Stimulated activated CD8-positive, alpha-beta memory T cell treated with anti-CD3 and anti-CD28 coated beads, Interleukin-15, amount 100 ng/mL, for 4 hours (primary cell): ENCODE results near the gene NDUFV2.
"Not testable (repeated sequence)": the region's sequence is repeated elsewhere in the genome, so short reads cannot be mapped to it uniquely, and the experiment has no call there.

Experiments used
- DNase-seq, 2 donors: peaks; one replicate each; pipeline ENCODE4 v3.0.0-alpha.2; 2020; ENCODE audit warnings: low read depth in 2 of 2

NDUFV2 gene

DNA sequence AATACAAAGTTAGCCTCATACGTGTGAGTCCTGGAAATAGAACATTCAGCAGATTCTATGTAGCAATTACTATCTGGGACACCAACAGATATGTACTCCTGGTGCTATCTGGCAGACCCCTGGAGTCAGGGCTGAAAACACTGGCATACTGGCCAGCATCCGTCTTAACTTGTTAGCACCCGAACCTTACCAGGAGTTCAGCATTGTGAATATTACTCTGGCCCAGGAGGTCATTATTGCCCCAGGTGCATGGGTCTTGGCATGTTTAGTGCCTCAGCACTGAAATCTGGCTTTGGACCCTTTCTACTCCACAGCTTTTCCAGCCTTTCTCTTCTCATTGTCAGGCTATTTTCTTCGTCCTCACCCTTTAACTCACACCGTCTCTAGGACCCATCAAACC is 11.9 kb upstream of the NDUFV2 start:
- DNase-seq = no peak

DNA sequence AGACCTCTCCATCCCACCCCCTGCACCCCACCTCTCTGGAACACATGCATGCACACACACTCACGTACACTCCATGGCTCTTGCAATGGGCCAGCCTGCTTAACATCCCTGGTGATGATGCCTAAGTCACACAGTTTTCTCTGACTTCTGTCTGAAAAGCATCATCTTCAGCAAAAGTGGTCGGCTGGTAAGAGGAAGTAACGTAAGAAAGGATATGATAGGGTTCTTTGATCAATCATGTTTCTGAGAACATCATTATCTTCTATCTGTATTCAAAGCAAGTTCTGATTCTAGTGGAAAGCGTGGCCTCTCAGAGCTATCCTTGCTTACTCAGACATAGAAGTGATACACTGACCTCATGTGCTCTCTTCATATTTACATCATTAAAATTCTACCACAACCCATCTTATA is 11.4 kb upstream of the NDUFV2 start:
- peak in 1 of 2 donors; percentile 24 for DNase-seq

DNA sequence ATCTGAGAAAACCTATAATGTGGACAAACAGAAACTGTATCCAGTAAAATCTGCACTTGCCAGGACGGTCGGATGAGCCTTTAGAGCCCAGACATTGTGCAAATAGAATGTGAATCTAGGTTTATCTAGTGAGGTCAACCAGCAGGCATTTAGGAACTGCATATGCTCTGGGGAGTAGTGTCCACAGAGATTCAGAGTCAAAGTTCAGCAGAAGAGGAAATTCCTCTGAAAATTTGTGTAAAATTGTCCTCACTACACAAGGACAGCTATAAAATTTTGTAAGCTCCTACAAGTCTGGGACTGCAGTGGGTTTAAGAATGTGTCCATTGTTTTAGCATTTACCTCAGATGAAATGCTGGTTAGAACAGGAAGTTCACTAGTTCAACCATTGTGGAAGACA is 9.8 kb upstream of the NDUFV2 start:
- DNase-seq = no peak

- DNase-seq = not testable (repeated sequence)
Measured at GRCh38 chr18:9093109-9093508, 9.4 kb upstream of the NDUFV2 start.

DNA sequence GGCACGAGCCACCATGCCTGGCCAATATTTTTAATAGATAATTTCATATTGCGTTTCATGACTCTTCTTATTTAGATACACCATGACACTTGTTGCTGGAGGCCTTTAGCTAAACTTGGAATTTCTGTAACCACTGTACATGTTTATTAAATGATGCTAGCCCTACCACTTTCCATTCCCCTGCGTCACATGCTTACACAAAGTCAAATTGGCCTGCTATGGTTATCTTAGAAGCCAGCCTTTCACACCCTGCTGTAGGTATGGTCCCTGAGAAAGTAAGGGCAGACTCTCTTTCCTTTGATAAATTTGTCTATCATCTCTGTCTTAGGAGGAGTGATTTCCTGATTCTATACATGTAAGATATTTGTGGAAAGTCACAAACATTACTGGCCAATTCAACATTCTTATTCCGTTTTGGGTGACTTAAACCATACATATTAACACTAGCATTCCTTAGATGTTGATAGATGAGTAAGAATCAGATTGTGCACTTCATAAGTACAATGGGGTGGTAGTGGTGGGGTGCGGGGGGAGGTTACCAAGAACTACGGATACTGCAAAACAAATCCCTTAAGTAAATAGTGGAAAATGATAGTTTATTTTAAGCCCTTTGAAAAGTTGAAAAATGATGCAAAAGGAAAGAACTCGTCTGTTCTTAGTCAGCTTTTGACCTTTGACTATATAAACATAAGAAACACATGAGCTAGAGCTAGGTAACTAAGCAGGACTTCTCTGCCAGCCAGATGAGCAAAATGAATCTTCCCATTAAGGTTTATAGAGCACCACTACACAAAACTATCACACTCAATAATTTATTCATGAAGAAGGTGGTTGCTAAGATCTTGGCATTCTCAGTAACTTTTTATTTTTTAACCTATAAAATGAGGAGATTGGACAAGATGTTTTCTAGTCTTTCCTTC is 7.9 kb upstream of the NDUFV2 start:
- peak in 1 of 2 donors; percentile 34 for DNase-seq

- DNase-seq = peak in 1 of 2 donors; percentile 20
Measured at GRCh38 chr18:9095297-9096006, 7.0 kb upstream of the NDUFV2 start.

DNA sequence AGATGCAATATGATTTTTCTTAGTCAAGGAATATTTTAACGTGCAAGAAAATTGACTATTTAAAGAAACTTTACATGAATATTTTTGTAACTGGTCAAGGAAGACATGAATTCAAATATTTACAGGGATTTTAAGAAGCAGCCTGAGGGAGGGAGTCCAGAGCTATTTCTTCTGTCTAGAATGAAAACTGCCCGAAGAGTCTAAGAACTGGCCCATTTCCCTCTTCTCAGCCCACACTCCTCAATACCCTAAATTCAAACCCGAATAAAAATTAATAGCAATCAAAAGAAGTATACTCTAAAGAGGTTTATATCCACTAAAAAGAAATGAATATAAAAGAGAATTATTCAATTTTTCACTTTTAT is 6.5 kb upstream of the NDUFV2 start:
- no peak for DNase-seq

GRCh38 chr18:9096685-9097084 is 5.8 kb upstream of the NDUFV2 start:
- DNase-seq = no peak

GRCh38 chr18:9097349-9097748 is 5.2 kb upstream of the NDUFV2 start:
- DNase-seq = no peak

DNA sequence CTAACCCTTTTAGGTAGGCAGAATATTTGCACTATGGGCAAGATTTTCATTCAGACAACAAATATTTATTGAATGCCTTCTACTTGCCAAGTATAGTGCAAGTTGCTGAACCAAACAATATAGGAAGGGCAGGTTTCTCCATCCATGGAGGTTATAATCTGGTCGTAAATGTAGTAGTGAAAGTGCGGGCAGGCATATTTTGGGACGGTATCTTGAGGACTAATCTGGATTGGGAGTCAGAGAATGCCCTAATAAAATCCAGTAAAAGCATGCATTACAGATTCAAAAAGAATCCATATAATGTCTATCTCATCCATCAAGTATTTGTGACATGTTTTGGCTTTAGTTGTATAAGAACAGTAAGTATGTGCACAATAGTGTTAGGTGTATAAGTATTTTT is 1.7 kb upstream of the NDUFV2 start:
- no peak for DNase-seq

- DNase-seq = no peak
Measured at GRCh38 chr18:9101730-9102507, 580 bp upstream of the NDUFV2 start.

- DNase-seq = no peak
Measured at GRCh38 chr18:9103376-9103873, 926 bp downstream of the NDUFV2 start.

DNA sequence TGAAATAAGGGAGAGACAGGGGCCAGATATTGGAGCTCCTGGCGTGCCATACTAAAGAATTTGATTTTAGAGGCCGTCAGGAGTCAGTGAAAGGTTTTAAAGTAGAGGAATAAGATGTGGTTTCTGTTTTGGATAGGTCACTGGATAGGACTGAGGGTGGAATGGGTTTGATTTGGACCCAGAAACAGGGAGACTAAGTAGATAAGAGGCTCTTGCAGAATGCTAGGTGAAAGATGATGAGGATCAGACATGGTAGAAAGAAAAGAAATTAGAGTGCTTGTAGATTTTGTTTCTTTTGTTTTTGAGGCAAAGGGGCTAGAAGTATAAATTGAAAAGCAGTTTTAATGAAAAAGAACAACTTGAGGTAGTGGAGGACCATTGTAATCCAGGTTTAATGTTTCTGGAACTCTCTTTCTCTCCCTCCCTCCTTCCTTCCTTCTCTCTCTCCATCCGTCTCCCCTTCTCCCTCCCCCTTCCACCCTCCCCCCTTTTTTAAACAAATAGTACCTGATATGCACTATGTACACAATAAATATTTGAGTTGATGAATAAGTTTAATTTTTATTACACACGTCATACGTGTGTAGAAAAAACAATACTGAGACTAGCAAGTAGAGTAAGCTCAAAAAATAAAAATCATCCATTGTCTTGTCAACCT is 1.9 kb downstream of the NDUFV2 start:
- DNase-seq = no peak

- no peak for DNase-seq
Measured at GRCh38 chr18:9105420-9105819, 2.9 kb downstream of the NDUFV2 start.

DNA sequence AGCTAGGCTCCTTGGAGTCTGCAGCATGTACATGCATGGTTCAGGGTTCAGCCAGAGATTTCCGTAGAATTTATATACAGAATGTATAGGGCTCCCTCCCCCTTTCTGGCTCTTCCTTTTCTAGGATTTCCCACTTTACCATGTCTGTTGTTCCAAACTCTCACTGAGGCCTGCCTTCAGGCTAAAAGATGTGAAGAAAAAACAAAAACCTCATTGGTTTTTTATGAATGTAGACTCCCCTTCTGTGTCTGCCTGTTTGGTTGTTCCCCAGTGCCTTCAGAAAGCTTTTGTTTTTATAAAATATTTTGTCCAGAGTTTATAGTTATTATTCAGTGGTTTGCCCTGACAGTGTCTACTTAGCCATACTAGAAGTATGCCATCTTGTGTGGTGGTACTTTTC is 3.6 kb downstream of the NDUFV2 start:
- DNase-seq = no peak

- DNase-seq = no peak
Measured at GRCh38 chr18:9106800-9107584, 4.5 kb downstream of the NDUFV2 start.

- DNase-seq = no peak
Measured at GRCh38 chr18:9108911-9109310, 6.4 kb downstream of the NDUFV2 start.

DNA sequence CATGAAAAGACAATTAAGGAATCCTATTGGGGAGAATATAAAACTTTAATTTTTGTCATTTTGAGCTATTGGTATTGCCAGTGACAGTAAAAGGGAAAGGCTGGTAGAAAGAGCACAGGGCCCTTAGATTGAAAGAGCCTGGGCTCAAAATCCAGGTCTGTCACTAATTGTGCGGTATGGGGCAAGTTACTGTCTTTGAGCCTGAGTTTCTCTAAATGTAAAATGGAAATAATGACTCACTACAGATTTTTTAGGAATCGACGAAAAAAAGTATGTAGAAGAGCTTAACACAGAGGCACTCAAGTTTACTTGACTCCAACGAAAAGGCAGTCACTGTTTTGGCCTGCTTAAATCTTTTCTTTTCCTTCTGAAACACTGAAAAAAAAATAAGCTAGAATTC is 7.0 kb downstream of the NDUFV2 start:
- DNase-seq = no peak

DNA sequence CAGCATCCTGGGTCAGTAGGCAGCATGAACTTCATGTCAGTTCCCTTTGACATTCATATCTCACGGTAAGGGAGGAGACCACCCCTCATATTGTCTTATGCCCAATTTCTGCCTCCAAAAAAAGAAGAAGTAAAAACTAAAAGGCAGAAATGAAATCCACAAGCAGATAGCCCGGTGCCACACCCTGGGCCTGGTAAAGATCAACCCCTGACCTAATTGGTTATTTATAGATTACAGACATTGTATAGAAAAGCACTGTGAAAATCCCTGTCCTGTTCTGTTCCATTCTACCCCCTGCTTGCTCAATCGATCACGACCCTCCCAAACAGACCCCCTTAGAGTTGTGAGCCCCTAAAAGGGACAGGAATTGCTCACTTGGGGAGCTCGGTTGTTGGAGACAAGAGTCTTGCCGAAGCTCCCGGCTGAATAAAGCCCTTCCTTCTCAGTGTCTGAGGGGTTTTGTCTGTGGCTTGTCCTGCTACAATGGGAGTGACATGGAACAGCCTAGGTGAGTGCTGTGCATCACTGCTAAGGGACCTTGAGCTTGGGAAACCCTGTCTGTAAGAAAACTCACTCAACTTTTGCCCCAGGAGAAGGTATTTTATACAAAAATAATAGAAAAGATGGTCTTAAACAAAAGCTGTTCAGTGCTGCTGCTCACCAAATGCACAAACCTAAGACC is 11.1 kb downstream of the NDUFV2 start:
- DNase-seq = no peak

GRCh38 chr18:9115984-9116383 is 13.5 kb downstream of the NDUFV2 start:
- DNase-seq = no peak
